KMS-11 (cell line): ENCODE results near the gene LHFPL3.

Experiments
- H2AFZ ChIP-seq: fragments of 200-600 bp; sonication (generic); 2 replicates; pipeline ENCODE4 v1.6.1; 2016; ENCODE audit warnings: antibody characterized with exemption, mixed run types, low read depth
- H3K27ac ChIP-seq: fragments of 200-600 bp; sonication (generic); 2 replicates; pipeline ENCODE4 v1.6.1; 2016; ENCODE audit warnings: mild to moderate bottlenecking, mixed run types
- H3K27me3 ChIP-seq: fragments of 200-600 bp; sonication (generic); 2 replicates; pipeline ENCODE4 v1.6.1; 2017; ENCODE audit warnings: mild to moderate bottlenecking, low read depth, mixed run types, moderate library complexity; ENCODE audit not compliant: insufficient read depth
- H3K36me3 ChIP-seq: fragments of 200-600 bp; sonication (generic); 2 replicates; pipeline ENCODE4 v1.6.1; 2017; ENCODE audit warnings: mild to moderate bottlenecking, mixed run types; ENCODE audit not compliant: insufficient read depth
- H3K4me1 ChIP-seq: fragments of 200-600 bp; sonication (generic); 2 replicates; pipeline ENCODE4 v1.6.1; 2016; ENCODE audit warnings: mild to moderate bottlenecking, low read depth, mixed run types; ENCODE audit not compliant: poor library complexity, severe bottlenecking
- H3K4me2 ChIP-seq: fragments of 200-600 bp; sonication (generic); 2 replicates; pipeline ENCODE4 v1.7.0; 2016; ENCODE audit warnings: mild to moderate bottlenecking, mixed run types
- H3K4me3 ChIP-seq: fragments of 200-600 bp; sonication (generic); IDR thresholded peaks from 2 replicates; pipeline ENCODE4 v1.6.1; 2017; ENCODE audit warnings: low read depth, low read length, mixed read lengths; ENCODE audit not compliant: insufficient read depth
- H3K79me2 ChIP-seq: fragments of 200-600 bp; sonication (generic); 2 replicates; pipeline ENCODE4 v1.6.1; 2016; ENCODE audit warnings: low read depth, mixed run types; ENCODE audit not compliant: insufficient read depth
- H3K9ac ChIP-seq: fragments of 200-600 bp; sonication (generic); 2 replicates; pipeline ENCODE4 v1.6.1; 2016; ENCODE audit warnings: mild to moderate bottlenecking, mixed run types
- H4K20me1 ChIP-seq: fragments of 200-600 bp; sonication (generic); 2 replicates; pipeline ENCODE4 v1.6.1; 2016; ENCODE audit warnings: mild to moderate bottlenecking, mixed run types; ENCODE audit not compliant: insufficient read depth
- TF ChIP-seq, protein P1 (sequence below): fragments of 200-600 bp; sonication (generic); conservative IDR thresholded peaks from 2 replicates; pipeline ENCODE4 v1.6.1; 2017; ENCODE audit warnings: low read depth, mild to moderate bottlenecking, antibody characterized with exemption, low read length, moderate library complexity, mixed read lengths

The LHFPL3 gene

DNA sequence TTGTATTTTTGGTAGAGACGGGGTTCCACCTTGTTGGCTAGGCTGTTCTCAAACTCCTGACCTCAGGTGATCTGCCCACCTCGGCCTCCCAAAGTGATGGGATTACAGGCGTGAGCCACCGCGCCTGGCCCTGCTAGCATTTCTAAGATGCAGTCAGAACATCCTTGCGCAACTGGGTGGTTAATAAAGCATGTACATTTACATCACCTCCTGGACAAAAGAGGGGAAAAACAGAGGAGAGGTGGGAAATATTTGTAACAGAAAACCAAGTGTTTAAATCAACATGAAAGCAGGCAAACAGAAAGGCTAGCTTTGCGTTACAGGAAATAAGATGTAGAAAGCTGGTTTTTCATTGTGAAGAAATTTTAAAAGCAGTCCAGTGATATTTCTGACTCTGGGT lies 464.7 kb downstream of the LHFPL3 start:
- Histone ChIP-seq H3K27me3 (no peaks in the 10 kb centered on the region), H3K4me3 (no peak overlapping the region), H3K79me2 (no peaks in the 10 kb centered on the region), H3K9ac (no peak overlapping the region), H4K20me1 (no peaks in the 10 kb centered on the region), H2AFZ (no peak overlapping the region), H3K4me2 (no peak overlapping the region), H3K27ac (no peak overlapping the region), H3K4me1 (no peaks in the 10 kb centered on the region), H3K36me3 (no peaks in the 10 kb centered on the region)
- TF ChIP-seq, protein P1, sequence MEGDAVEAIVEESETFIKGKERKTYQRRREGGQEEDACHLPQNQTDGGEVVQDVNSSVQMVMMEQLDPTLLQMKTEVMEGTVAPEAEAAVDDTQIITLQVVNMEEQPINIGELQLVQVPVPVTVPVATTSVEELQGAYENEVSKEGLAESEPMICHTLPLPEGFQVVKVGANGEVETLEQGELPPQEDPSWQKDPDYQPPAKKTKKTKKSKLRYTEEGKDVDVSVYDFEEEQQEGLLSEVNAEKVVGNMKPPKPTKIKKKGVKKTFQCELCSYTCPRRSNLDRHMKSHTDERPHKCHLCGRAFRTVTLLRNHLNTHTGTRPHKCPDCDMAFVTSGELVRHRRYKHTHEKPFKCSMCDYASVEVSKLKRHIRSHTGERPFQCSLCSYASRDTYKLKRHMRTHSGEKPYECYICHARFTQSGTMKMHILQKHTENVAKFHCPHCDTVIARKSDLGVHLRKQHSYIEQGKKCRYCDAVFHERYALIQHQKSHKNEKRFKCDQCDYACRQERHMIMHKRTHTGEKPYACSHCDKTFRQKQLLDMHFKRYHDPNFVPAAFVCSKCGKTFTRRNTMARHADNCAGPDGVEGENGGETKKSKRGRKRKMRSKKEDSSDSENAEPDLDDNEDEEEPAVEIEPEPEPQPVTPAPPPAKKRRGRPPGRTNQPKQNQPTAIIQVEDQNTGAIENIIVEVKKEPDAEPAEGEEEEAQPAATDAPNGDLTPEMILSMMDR: no peak

DNA sequence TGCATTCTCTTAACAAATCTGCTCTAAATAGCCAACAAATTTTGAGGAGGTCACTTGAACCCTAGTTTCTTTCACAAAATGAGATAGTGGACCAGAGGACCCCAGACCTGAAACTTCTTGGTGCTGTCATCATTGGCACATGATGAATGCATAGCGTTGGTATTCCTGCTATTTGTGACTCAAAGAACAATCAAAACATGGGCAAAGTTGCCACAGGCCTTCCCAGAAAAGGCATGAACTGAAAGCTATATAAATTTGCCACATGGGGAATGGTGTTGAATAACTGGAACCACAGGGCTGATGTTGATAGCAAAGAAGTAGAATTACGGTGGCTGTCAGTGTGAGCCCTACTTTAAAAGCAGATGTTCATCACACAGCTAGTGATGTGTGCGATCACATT lies 465.8 kb downstream of the LHFPL3 start:
- H3K79me2 ChIP-seq: no peaks in the 10 kb centered on the region
- H4K20me1 ChIP-seq: no peaks in the 10 kb centered on the region
- H3K4me2 ChIP-seq: no peak overlapping the region
- H3K9ac ChIP-seq: no peak overlapping the region
- no peak overlapping the region for H2AFZ ChIP-seq
- H3K27ac ChIP-seq: no peak overlapping the region
- TF ChIP-seq, protein P1: no peak
- no peaks in the 10 kb centered on the region for H3K27me3 ChIP-seq
- H3K36me3 ChIP-seq: no peaks in the 10 kb centered on the region
- no peaks in the 10 kb centered on the region for H3K4me1 ChIP-seq
- no peak overlapping the region for H3K4me3 ChIP-seq

DNA sequence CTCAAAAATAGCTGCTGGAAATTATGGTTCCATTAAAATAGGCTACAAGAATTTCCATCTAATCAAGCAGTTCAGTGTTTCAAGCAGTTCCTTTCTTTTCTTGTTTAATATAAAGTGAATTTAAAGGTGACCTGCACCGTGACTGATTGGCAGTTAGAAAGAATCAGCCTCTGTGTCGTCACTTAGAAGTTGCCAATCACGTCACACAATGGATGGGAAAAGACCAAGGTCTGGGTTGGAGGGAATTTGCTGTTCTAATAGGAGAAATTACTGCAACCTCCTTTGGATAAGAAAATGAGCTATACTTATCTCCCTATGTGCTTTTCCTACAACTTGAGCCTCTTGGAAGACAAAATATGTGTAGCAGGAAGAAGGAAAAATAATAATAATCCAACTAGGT lies 466.2 kb downstream of the LHFPL3 start:
- H4K20me1 ChIP-seq: no peaks in the 10 kb centered on the region
- H3K27me3 ChIP-seq: no peaks in the 10 kb centered on the region
- H2AFZ ChIP-seq: no peak overlapping the region
- H3K79me2 ChIP-seq: no peaks in the 10 kb centered on the region
- no peak overlapping the region for H3K27ac ChIP-seq
- TF ChIP-seq, protein P1: no peak
- H3K4me1 ChIP-seq: no peaks in the 10 kb centered on the region
- no peak overlapping the region for H3K9ac ChIP-seq
- H3K36me3 ChIP-seq: no peaks in the 10 kb centered on the region
- H3K4me2 ChIP-seq: no peak overlapping the region
- H3K4me3 ChIP-seq: no peak overlapping the region

DNA sequence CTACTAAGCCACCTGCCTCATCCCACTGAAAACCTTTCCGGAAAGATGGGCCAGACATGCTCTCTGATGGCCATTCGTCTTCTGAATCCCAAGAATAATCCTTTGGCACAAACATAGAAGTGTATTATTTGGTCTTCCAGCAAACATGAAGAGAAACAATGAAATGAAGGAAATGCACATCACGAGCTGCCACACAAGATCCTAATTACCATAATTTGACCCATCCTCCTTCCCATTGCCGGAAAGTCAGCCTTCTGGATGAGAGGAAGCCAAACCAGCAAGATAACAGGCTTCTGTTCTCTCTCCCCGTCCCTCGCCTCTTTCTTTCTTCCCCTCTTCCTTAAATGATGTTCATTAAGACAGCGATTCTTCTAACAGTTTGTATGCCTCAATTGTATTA lies 466.7 kb downstream of the LHFPL3 start:
- Histone ChIP-seq H3K27me3 (no peaks in the 10 kb centered on the region), H3K4me2 (no peak overlapping the region), H3K9ac (no peak overlapping the region), H3K4me1 (no peaks in the 10 kb centered on the region), H2AFZ (no peak overlapping the region), H3K4me3 (no peak overlapping the region), H3K27ac (no peak overlapping the region), H3K79me2 (no peaks in the 10 kb centered on the region), H4K20me1 (no peaks in the 10 kb centered on the region), H3K36me3 (no peaks in the 10 kb centered on the region)
- TF ChIP-seq, protein P1: no peak
